Endothelial cell of umbilical vein (primary cell): ENCODE results near the gene SDCCAG8. TPM values are rescaled to one million over a fixed set of nuclear protein-coding genes. Genes with fewer than 3 reads are reported as not detected.

Source experiments
- BruUV-seq: library from RNA; stranded (reverse); fragments of 400-500 nt; replicated peaks from 2 replicates; lab custom pipeline; 2021; lab: Mats Ljungman, UMichigan
- CTCF ChIA-PET: fragments of 300-600, 350-600 bp; sonication (Branson Sonifier 250); formaldehyde crosslinking; loops from one replicate; lab custom pipeline; 2021; ENCODE audit warnings: antibody characterized with exemption, inconsistent platforms; lab: Charles Lee
- POLR2A ChIA-PET: fragments of 300-600, 350-600 bp; sonication (Branson Sonifier 250); formaldehyde crosslinking; loops from one replicate; lab custom pipeline; 2021; ENCODE audit warnings: antibody characterized with exemption, inconsistent platforms; lab: Charles Lee
- DNase-seq: peaks from one replicate; pipeline ENCODE4 v3.0.0-alpha.2; 2011; ENCODE audit warnings: low read depth, low spot score
- FAIRE-seq: peaks from 2 replicates; lab custom pipeline; 2011; peaks lifted over from hg19 to GRCh38; lab: Jason Lieb, UNC
- H2AFZ ChIP-seq: 2 replicates; pipeline ENCODE4 v1.6.0; 2012; ENCODE audit warnings: low read depth, low read length, control low read depth, inconsistent platforms
- H3K27ac ChIP-seq: 2 replicates; pipeline ENCODE4 v1.5.1; 2011; ENCODE audit warnings: low read depth, mild to moderate bottlenecking, control low read depth, low read length, moderate library complexity; ENCODE audit not compliant: insufficient read depth
- H3K27me3 ChIP-seq, 2 experiments: 2 replicates each; pipeline versions ENCODE4 v1.6.0 to v1.6.1; 2011; ENCODE audit warnings: low read length in 2 of 2, mixed read lengths in 1 of 2; ENCODE audit not compliant: control insufficient read depth in 2 of 2, insufficient read depth in 2 of 2
- H3K36me3 ChIP-seq, 2 experiments: 2 replicates in 1 of 2; 3 replicates in 1 of 2; pipeline ENCODE4 v1.5.1; 2011; ENCODE audit warnings: low read length in 2 of 2, mild to moderate bottlenecking in 1 of 2, moderate library complexity in 1 of 2; ENCODE audit not compliant: control insufficient read depth in 2 of 2, insufficient read depth in 2 of 2; ENCODE audit errors: extremely low read depth in 1 of 2
- H3K4me1 ChIP-seq: 3 replicates; pipeline ENCODE4 v1.5.1; 2011; ENCODE audit warnings: mild to moderate bottlenecking, low read length; ENCODE audit not compliant: control insufficient read depth, insufficient read depth; ENCODE audit errors: extremely low read depth
- H3K4me2 ChIP-seq: 2 replicates; pipeline ENCODE4 v1.6.1; 2011; ENCODE audit warnings: low read length, control low read depth, mixed read lengths; ENCODE audit not compliant: insufficient read depth
- H3K4me3 ChIP-seq, 3 experiments: fragments of 200-600 bp in 1 of 3; sonication (generic), shearing (Covaris generic) in 1 of 3; replicated peaks in 1 of 3; 2 replicates each; pipeline ENCODE4 v1.5.1; 2011 to 2016; ENCODE audit warnings: control low read depth in 3 of 3, low read length in 3 of 3, mild to moderate bottlenecking in 2 of 3, inconsistent platforms in 1 of 3, low read depth in 1 of 3, moderate library complexity in 1 of 3; ENCODE audit not compliant: insufficient read depth in 1 of 3
- H3K79me2 ChIP-seq: 2 replicates; pipeline ENCODE4 v1.6.0; 2012; ENCODE audit warnings: low read length, inconsistent platforms; ENCODE audit not compliant: control insufficient read depth, insufficient read depth
- H3K9ac ChIP-seq: replicated peaks from 2 replicates; pipeline ENCODE3; 2011; ENCODE audit warnings: low read length, control low read depth; ENCODE audit not compliant: insufficient read depth; ENCODE audit errors: extremely low read depth
- H3K9me1 ChIP-seq: replicated peaks from 3 replicates; pipeline ENCODE4 v1.6.0; 2011; ENCODE audit warnings: mild to moderate bottlenecking, low read length; ENCODE audit not compliant: control insufficient read depth, insufficient read depth; ENCODE audit errors: extremely low read depth
- H3K9me3 ChIP-seq: replicated peaks from 2 replicates; pipeline ENCODE4 v1.5.1; 2012; ENCODE audit warnings: low read length, inconsistent platforms; ENCODE audit not compliant: control insufficient read depth, insufficient read depth
- H4K20me1 ChIP-seq: replicated peaks from 2 replicates; pipeline ENCODE3; 2011; ENCODE audit warnings: mild to moderate bottlenecking, low read length; ENCODE audit not compliant: control insufficient read depth, insufficient read depth; ENCODE audit errors: extremely low read depth
- EZH2 ChIP-seq: IDR thresholded peaks from 2 replicates; pipeline ENCODE4 v1.6.1; 2012; ENCODE audit warnings: borderline replicate concordance, low read depth, mild to moderate bottlenecking, moderate library complexity, low read length, inconsistent platforms; ENCODE audit not compliant: severe bottlenecking
- FOS ChIP-seq: IDR thresholded peaks from 2 replicates; pipeline ENCODE4 v1.6.1; 2011; ENCODE audit warnings: mild to moderate bottlenecking, low read length, moderate library complexity, borderline replicate concordance; ENCODE audit not compliant: insufficient read depth
- GATA2 ChIP-seq: IDR thresholded peaks from 2 replicates; pipeline ENCODE4 v1.7.0; 2011; ENCODE audit warnings: low read depth, mild to moderate bottlenecking, moderate library complexity, mixed read lengths, low read length; ENCODE audit not compliant: insufficient read length, insufficient read depth
- JUN ChIP-seq: IDR thresholded peaks from 2 replicates; pipeline ENCODE4 v1.6.1; 2011; ENCODE audit warnings: borderline replicate concordance, low read depth; ENCODE audit not compliant: insufficient read length, insufficient read depth
- MYC ChIP-seq: IDR thresholded peaks from one replicate; pipeline ENCODE4 v1.6.1; 2011; ENCODE audit warnings: mild to moderate bottlenecking, low read depth, low read length
- POLR2A ChIP-seq: IDR thresholded peaks from 2 replicates; pipeline ENCODE4 v1.6.1; 2012; ENCODE audit warnings: low read depth, mild to moderate bottlenecking, control low read depth, low read length
- POLR2AphosphoS5 ChIP-seq: IDR thresholded peaks from 2 replicates; pipeline ENCODE4 v1.6.1; 2012; ENCODE audit warnings: low read depth, mild to moderate bottlenecking, control low read depth, low read length, moderate library complexity; ENCODE audit not compliant: insufficient read depth
- dilution Hi-C: fragments of 300-500 bp; cut with MboI; formaldehyde crosslinking; loops from one replicate; pipeline ENCODE4 v1.15.0; 2019; ENCODE audit warnings: low sequenced_read_pairs; ENCODE audit not compliant: extremely low pct_ligation_motif_present
- intact Hi-C: fragments of 100-400 bp; cut with micrococcal nuclease; formaldehyde crosslinking; loops from one replicate; pipeline ENCODE4 v1.10.0; 2022
- polyA plus RNA-seq, 4 experiments: library from polyadenylated mRNA; depleted of rRNA in 3 of 4; stranded (reverse) in 3 of 4; unstranded in 1 of 4; fragments of >200 nt; gene quantifications; 2 replicates each; pipeline versions ENCODE4 v1.2.1 to v1.2.3, GENCODE V29; 2011 to 2012; ENCODE audit warnings: missing spikeins in 1 of 4
- total RNA-seq: library from RNA; stranded (reverse); gene quantifications from 2 replicates; pipeline ENCODE4 v1.2.3, GENCODE V29; 2021
- TF ChIP-seq, protein P1 (sequence below), 2 donors: IDR thresholded peaks; 1 replicate in 1 of 2; 2 replicates in 1 of 2; pipeline ENCODE4 v1.5.1; 2011; ENCODE audit warnings: low read length in 2 of 2, mild to moderate bottlenecking in 2 of 2, moderate library complexity in 2 of 2, control low read depth in 1 of 2, inconsistent platforms in 1 of 2, low read depth in 1 of 2; ENCODE audit not compliant: insufficient read depth in 1 of 2; ENCODE audit errors: extremely low read depth in 1 of 2
- TF ChIP-seq, protein P2 (sequence below): IDR thresholded peaks from 2 replicates; pipeline ENCODE4 v1.6.1; 2011; ENCODE audit not compliant: insufficient read depth, insufficient read length

SDCCAG8 gene
- total and polyA plus RNA-seq, 2 donors (not counting 3 experiments of a cell fraction or from before 2014, with no cell fraction given), result 14.6 to 25.7 TPM

DNA sequence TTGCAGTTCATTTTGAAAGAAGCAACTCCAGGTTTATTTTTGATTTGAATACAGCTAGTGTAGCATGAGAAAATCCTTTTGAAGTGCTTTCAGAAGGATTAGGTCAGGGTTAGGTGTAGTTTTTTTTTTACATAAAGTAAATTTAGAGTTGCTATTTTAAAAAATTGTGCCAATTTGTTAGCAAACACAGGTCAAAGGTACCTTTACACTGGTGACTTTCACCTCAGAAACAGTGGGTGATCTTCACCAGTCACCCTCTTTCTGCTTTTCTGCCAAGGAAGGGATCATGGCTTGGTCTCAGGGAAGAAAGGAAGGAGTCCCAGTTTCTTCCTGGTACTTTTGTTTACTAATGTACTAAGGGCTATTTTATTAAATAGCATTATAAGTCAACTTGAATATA is 111.5 kb downstream of the SDCCAG8 start:
- Histone ChIP-seq H3K27ac (no peak overlapping the region), H3K9ac (no peak overlapping the region), H3K4me1 (no peaks in the 10 kb centered on the region), H3K27me3 (no peaks in the 10 kb centered on the region), H4K20me1 (no peaks in the 10 kb centered on the region), H2AFZ (no peak overlapping the region), H3K9me1 (no peaks in the 10 kb centered on the region), H3K4me2 (no peak overlapping the region), H3K79me2 (no peaks in the 10 kb centered on the region), H3K4me3 (no peak overlapping the region), H3K36me3 (no peaks in the 10 kb centered on the region), H3K9me3 (no peaks in the 10 kb centered on the region)
- dilution Hi-C loops, result no loop called here
- intact Hi-C loops, result no loop called here
- no peak for DNase-seq
- TF ChIP-seq EZH2 (no peak), POLR2AphosphoS5 (no peak), MYC (no peak), GATA2 (no peak), FOS (no peak), JUN (no peak), POLR2A (no peak)
- TF ChIP-seq, protein P1, sequence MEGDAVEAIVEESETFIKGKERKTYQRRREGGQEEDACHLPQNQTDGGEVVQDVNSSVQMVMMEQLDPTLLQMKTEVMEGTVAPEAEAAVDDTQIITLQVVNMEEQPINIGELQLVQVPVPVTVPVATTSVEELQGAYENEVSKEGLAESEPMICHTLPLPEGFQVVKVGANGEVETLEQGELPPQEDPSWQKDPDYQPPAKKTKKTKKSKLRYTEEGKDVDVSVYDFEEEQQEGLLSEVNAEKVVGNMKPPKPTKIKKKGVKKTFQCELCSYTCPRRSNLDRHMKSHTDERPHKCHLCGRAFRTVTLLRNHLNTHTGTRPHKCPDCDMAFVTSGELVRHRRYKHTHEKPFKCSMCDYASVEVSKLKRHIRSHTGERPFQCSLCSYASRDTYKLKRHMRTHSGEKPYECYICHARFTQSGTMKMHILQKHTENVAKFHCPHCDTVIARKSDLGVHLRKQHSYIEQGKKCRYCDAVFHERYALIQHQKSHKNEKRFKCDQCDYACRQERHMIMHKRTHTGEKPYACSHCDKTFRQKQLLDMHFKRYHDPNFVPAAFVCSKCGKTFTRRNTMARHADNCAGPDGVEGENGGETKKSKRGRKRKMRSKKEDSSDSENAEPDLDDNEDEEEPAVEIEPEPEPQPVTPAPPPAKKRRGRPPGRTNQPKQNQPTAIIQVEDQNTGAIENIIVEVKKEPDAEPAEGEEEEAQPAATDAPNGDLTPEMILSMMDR (IDR thresholded peaks at IDR 0.05; ENCODE audit: extremely low read depth in 1 of 2, insufficient read depth in 1 of 2, low read depth in 1 of 2, low read length in 2 of 2), result no peak
- TF ChIP-seq, protein P2, sequence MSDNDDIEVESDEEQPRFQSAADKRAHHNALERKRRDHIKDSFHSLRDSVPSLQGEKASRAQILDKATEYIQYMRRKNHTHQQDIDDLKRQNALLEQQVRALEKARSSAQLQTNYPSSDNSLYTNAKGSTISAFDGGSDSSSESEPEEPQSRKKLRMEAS, result no peak
- BruUV-seq, result no TSS peak
- no peak for FAIRE-seq
- ChIA-PET POLR2A (no interaction called here), CTCF (interaction anchor here (1.0 to 1.3 kb wide), 2 partner anchors 11 to 43 kb away, joined by 3 read pairs; no protein-coding TSS in a partner anchor)
